OCI-LY3 (cell line): ENCODE measurements around the gene FBN3.
A peak's percentile ranks its signal among the peaks of the same experiment; 100 is the strongest.

Experiments
- H2AFZ ChIP-seq: fragments of 200-600, 300-600 bp; shearing (Covaris generic); 2 replicates; pipeline ENCODE4 v1.6.0; 2014; ENCODE audit warnings: antibody characterized with exemption, low read depth, low read length
- H3K27ac ChIP-seq: fragments of 200-600, 300-600 bp; sonication (generic); 2 replicates; pipeline ENCODE4 v1.5.1; 2014; ENCODE audit warnings: mild to moderate bottlenecking, low read length, moderate library complexity, mixed read lengths
- H3K27me3 ChIP-seq: fragments of 200-600, 300-600 bp; sonication (generic); 2 replicates; pipeline ENCODE4 v1.6.1; 2014; ENCODE audit warnings: low read depth, low read length, mixed read lengths
- H3K36me3 ChIP-seq: fragments of 200-600, 300-600 bp; sonication (generic); replicated peaks from 2 replicates; pipeline ENCODE3; 2014; ENCODE audit warnings: low read depth, low read length, mixed read lengths
- H3K4me1 ChIP-seq: fragments of 300-600, 200-600 bp; sonication (generic); 2 replicates; pipeline ENCODE4 v1.6.1; 2014; ENCODE audit warnings: low read length, mixed read lengths
- H3K4me2 ChIP-seq: fragments of 200-600, 300-600 bp; sonication (generic); 2 replicates; pipeline ENCODE4 v1.6.1; 2014; ENCODE audit warnings: low read length, mixed read lengths
- H3K4me3 ChIP-seq: fragments of 300-600, 200-600 bp; sonication (generic); 2 replicates; pipeline ENCODE4 v1.5.1; 2014; ENCODE audit warnings: antibody characterized with exemption, mild to moderate bottlenecking, low read length, moderate library complexity
- H3K79me2 ChIP-seq: fragments of 300-600, 200-600 bp; shearing (Covaris generic); 2 replicates; pipeline ENCODE4 v1.6.1; 2014; ENCODE audit warnings: mild to moderate bottlenecking, low read length, mixed read lengths
- H3K9ac ChIP-seq: fragments of 300-600, 200-600 bp; shearing (Covaris generic); 2 replicates; pipeline ENCODE4 v1.6.0; 2014; ENCODE audit warnings: mild to moderate bottlenecking, low read length, moderate library complexity
- H3K9me3 ChIP-seq: fragments of 200-600, 300-600 bp; shearing (Covaris generic); 2 replicates; pipeline ENCODE4 v1.6.1; 2014; ENCODE audit warnings: low read length, mixed read lengths; ENCODE audit not compliant: insufficient read depth
- H4K20me1 ChIP-seq: fragments of 200-600, 300-600 bp; sonication (generic); 2 replicates; pipeline ENCODE4 v1.6.1; 2016; ENCODE audit warnings: low read length, mixed read lengths; ENCODE audit not compliant: insufficient read depth
- CTCF ChIP-seq: fragments of 200-600, 300-600 bp; sonication (generic); IDR thresholded peaks from 2 replicates; pipeline ENCODE4 v1.5.1; 2014; ENCODE audit warnings: antibody characterized with exemption, low read length, low read depth
- EZH2phosphoT487 ChIP-seq: fragments of 200-600 bp; shearing (Covaris generic); IDR thresholded peaks from 2 replicates; pipeline ENCODE4 v1.6.1; 2018; ENCODE audit warnings: antibody characterized with exemption, mixed run types, low read depth

Gene FBN3

GRCh38 chr19:8052464-8052859, 96.9 kb downstream of the FBN3 start, which contains the start of gene CCL25:
Gene CCL25 (plus strand): TSS chr19:8052760. CDS start chr19:8053050, 290 bp downstream.
- no peaks in the 10 kb centered on the region for H4K20me1 ChIP-seq
- peak within 1 kb of the TSS; percentile 43 for H3K4me2 ChIP-seq
- H3K4me3 ChIP-seq, result peak within 1 kb of the TSS; percentile 32; the same call in 1 of the 2 replicates
- no peaks in the 10 kb centered on the region for H3K27me3 ChIP-seq
- TF ChIP-seq EZH2phosphoT487 (no peak), CTCF (no peak)
- H3K36me3 ChIP-seq, result no peaks in the 10 kb centered on the region
- no peak within 1 kb of the TSS for H2AFZ ChIP-seq
- H3K9ac ChIP-seq, result no peak within 1 kb of the TSS
- H3K27ac ChIP-seq, result no peak within 1 kb of the TSS
- H3K79me2 ChIP-seq, result no peaks in the 10 kb centered on the region
- H3K4me1 ChIP-seq, result peaks cover 6% of the 10 kb centered on the region; the same call in 1 of the 2 replicates
- H3K9me3 ChIP-seq, result no peaks in the 10 kb centered on the region

DNA sequence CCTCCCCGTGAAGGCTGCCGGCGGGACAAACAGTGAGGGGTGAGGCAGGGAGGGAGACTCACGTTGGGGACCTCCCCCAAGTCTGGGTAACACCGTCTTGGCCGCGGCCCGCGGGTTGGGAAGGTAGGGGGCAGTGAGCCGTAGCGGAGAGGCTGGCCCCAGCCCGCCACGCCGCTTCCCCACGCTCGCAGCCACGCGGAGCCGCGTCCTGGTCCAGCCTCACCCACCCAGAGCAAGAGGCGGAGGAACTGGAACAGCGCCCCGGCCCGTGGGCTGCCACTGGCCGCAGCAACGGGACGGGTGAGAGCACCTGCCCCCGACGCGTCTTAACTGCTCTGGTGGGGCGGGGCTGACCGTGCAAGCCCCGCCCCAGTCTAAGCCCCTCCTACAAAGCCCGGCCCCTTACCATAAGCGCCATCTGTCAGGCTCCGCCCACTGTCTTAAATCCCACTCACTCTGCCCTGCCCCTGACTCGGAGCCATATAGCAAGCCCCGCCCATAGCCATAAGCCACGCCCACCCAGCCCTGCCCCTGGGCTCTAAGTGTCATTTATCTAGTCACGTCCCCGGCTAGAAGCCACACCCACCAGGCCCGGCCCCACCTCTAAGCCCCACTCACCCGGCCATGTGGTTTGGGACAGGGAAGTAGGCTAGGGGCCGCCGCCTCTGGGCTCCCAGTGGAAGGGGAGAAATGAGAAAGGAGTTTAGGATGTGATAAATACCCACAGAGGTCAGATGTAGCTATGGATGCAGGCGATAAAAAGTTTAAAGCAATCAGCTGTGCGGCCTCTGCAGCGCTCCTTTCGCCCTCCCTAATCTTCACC, 98.9 kb downstream of the FBN3 start:
- H3K4me1 ChIP-seq, result peaks cover 6% of the 10 kb centered on the region; the same call in 1 of the 2 replicates
- H3K79me2 ChIP-seq, result no peaks in the 10 kb centered on the region
- no peak overlapping the region for H3K9ac ChIP-seq
- no peak overlapping the region for H3K27ac ChIP-seq
- no peaks in the 10 kb centered on the region for H3K27me3 ChIP-seq
- H3K4me3 ChIP-seq, result no peak overlapping the region
- no peaks in the 10 kb centered on the region for H4K20me1 ChIP-seq
- no peak for TF ChIP-seq CTCF
- TF ChIP-seq EZH2phosphoT487, result no peak
- no peak overlapping the region for H2AFZ ChIP-seq
- H3K4me2 ChIP-seq, result no peak overlapping the region
- H3K36me3 ChIP-seq, result no peaks in the 10 kb centered on the region
- H3K9me3 ChIP-seq, result no peaks in the 10 kb centered on the region

GRCh38 chr19:8046569-8047165, 102.7 kb downstream of the FBN3 start:
- no peak overlapping the region for H3K9ac ChIP-seq
- no peaks in the 10 kb centered on the region for H3K27me3 ChIP-seq
- TF ChIP-seq EZH2phosphoT487 (no peak), CTCF (no peak)
- no peaks in the 10 kb centered on the region for H3K9me3 ChIP-seq
- no peaks in the 10 kb centered on the region for H3K4me1 ChIP-seq
- H3K36me3 ChIP-seq, result no peaks in the 10 kb centered on the region
- H2AFZ ChIP-seq, result no peak overlapping the region
- H3K4me2 ChIP-seq, result no peak overlapping the region
- no peaks in the 10 kb centered on the region for H3K79me2 ChIP-seq
- H3K4me3 ChIP-seq, result no peak overlapping the region
- no peaks in the 10 kb centered on the region for H4K20me1 ChIP-seq
- H3K27ac ChIP-seq, result no peak overlapping the region

- Histone ChIP-seq H3K27me3 (no peaks in the 10 kb centered on the region), H2AFZ (no peak overlapping the region), H3K27ac (no peak overlapping the region), H3K9me3 (no peaks in the 10 kb centered on the region), H3K36me3 (no peaks in the 10 kb centered on the region), H3K4me2 (no peak overlapping the region), H3K4me3 (no peak overlapping the region), H3K79me2 (no peaks in the 10 kb centered on the region), H4K20me1 (no peaks in the 10 kb centered on the region), H3K4me1 (peaks cover 6% of the 10 kb centered on the region; the same call in 1 of the 2 replicates), H3K9ac (no peak overlapping the region)
- TF ChIP-seq CTCF, result no peak
- TF ChIP-seq EZH2phosphoT487, result no peak
Observed at GRCh38 chr19:8045872-8046568, 103.4 kb downstream of the FBN3 start.
